ENCODE measurements around the gene NEK7. TPM values are rescaled to one million over a fixed set of nuclear protein-coding genes. Genes with fewer than 3 reads are reported as not detected.

The NEK7 gene
- total and polyA plus RNA-seq, 9 of the 15 experiments (the other 6 are each of a cell fraction or from before 2014, with no cell fraction given), result 8.5 to 37.3 (median 27.7) TPM

- POLR2A ChIA-PET, result interaction anchor here (0.7 to 1.6 kb wide), 5 partner anchors 13 to 159 kb away, joined by 3 to 6 read pairs (median 3); no protein-coding TSS in a partner anchor
- 2% methylated on average over 2 of the region's 2 CpGs for WGBS (ENCODE audit: insufficient coverage, low coverage, missing lambda C conversion rate)
- no peaks in the 10 kb centered on the region for H3K27me3 ChIP-seq (ENCODE audit: control insufficient read depth in 2 of 2, insufficient read depth in 2 of 2, low read length in 2 of 2)
- no TSS peak for BruUV-seq (replicated peaks)
- no peak overlapping the region for H3K4me2 ChIP-seq (ENCODE audit: insufficient read depth, low read length)
- DNase-seq (ENCODE audit: extremely low read depth in 1 of 4, low spot score in 3 of 4), result no peak
- H3K4me3 ChIP-seq, result no peak overlapping the region
- ATAC-seq, result no peak
- no peak for FAIRE-seq
- in situ Hi-C loops (cut with MboI) (no loop called here), intact Hi-C loops (cut with micrococcal nuclease) (no loop called here)
- no peak overlapping the region for H3K9ac ChIP-seq (ENCODE audit: insufficient read depth in 1 of 2, low read depth in 2 of 2, low read length in 2 of 2)
- H3K9me3 ChIP-seq (replicated peaks; ENCODE audit: control insufficient read depth, insufficient read depth, low read depth, low read length), result no peaks in the 10 kb centered on the region
- H2AFZ ChIP-seq (ENCODE audit: low read depth, low read length), result no peak overlapping the region
- peaks cover 89% of the 10 kb centered on the region for H3K79me2 ChIP-seq (ENCODE audit: control insufficient read depth, insufficient read depth, low read length)
- CTCF ChIA-PET (ENCODE audit: low intra/inter-chr PET ratio), result no interaction called here
- peaks cover 0 to 23% of the 10 kb centered on the region in 2 experiments; a peak in 3 of 5 replicates for H3K4me1 ChIP-seq (replicated peaks in 1 of 2; ENCODE audit: control insufficient read depth in 2 of 2, insufficient read depth in 2 of 2, low read length in 2 of 2)
- peaks cover 5% of the 10 kb centered on the region for H3K9me1 ChIP-seq (ENCODE audit: control insufficient read depth, insufficient read depth, low read length)
- H4K20me1 ChIP-seq (replicated peaks; ENCODE audit: control insufficient read depth, insufficient read depth, low read length), result peaks cover 11% of the 10 kb centered on the region; the same call in 1 of the 2 replicates
- H3K27ac ChIP-seq (ENCODE audit: extremely low read depth, low read depth, low read length), result no peak overlapping the region
- H3K36me3 ChIP-seq (ENCODE audit: control insufficient read depth, insufficient read depth, low read length), result no peaks in the 10 kb centered on the region
- TF ChIP-seq TCF7 (IDR thresholded peaks at IDR 0.05; ENCODE audit: borderline replicate concordance), result no peak
- TF ChIP-seq MAFK (IDR thresholded peaks at IDR 0.05; ENCODE audit: low read length), result no peak
- TF ChIP-seq ZNF232 (CRISPR knock-in tag; IDR thresholded peaks at IDR 0.05), result no peak
- no peak for TF ChIP-seq EGR1 (conservative IDR thresholded peaks at IDR 0.05)
- no peak for TF ChIP-seq STAT5A (IDR thresholded peaks at IDR 0.05; ENCODE audit: borderline replicate concordance, low read length)
- TF ChIP-seq SMARCE1 (IDR thresholded peaks at IDR 0.05), result peak; percentile 53; the same call in 1 of the 2 replicates
- TF ChIP-seq CBX1 (IDR thresholded peaks at IDR 0.05; ENCODE audit: low read depth), result no peak
- no peak for TF ChIP-seq XRCC4 (IDR thresholded peaks at IDR 0.05; ENCODE audit: extremely low read depth, insufficient read depth, insufficient read length)
- TF ChIP-seq ZNF324 (CRISPR knock-in tag; IDR thresholded peaks at IDR 0.05), result no peak
- no peak for TF ChIP-seq MAFF (IDR thresholded peaks at IDR 0.05; ENCODE audit: low read length)
- no peak for TF ChIP-seq RNF219 (CRISPR knock-in tag; IDR thresholded peaks at IDR 0.05)
- no peak for TF ChIP-seq MCM2 (IDR thresholded peaks at IDR 0.05; ENCODE audit: low read depth)
- no peak for TF ChIP-seq UBTF (IDR thresholded peaks at IDR 0.05; ENCODE audit: borderline replicate concordance in 1 of 2, low read depth in 2 of 2, low read length in 2 of 2)
- no peak for TF ChIP-seq SNAPC5 (CRISPR knock-in tag; IDR thresholded peaks at IDR 0.05)
- TF ChIP-seq ZFP91 (CRISPR knock-in tag; IDR thresholded peaks at IDR 0.05), result no peak
- no peak for TF ChIP-seq HMGXB4 (CRISPR knock-in tag; IDR thresholded peaks at IDR 0.05)
- TF ChIP-seq RNF2 (IDR thresholded peaks at IDR 0.05), result no peak
Observed at GRCh38 chr1:198185759-198186158, 29.0 kb downstream of the NEK7 start.
